Calu3 (cell line): ENCODE results near the gene NUPR1. TPM values are rescaled to one million over a fixed set of nuclear protein-coding genes. Genes with fewer than 3 reads are reported as not detected.
"Not testable (repeated sequence)": the region's sequence is repeated elsewhere in the genome, so short reads cannot be mapped to it uniquely, and the experiment has no call there.

Experiments used
- BruUV-seq: library from RNA; stranded (reverse); fragments of 400-500 nt; replicated peaks from 2 replicates; lab custom pipeline; 2021; lab: Mats Ljungman, UMichigan
- CTCF ChIA-PET: fragments of 300-600 bp; sonication (Branson Sonifier 250); formaldehyde crosslinking; loops from one replicate; lab custom pipeline; 2022; ENCODE audit warnings: antibody characterized with exemption; lab: Charles Lee
- DNase-seq: peaks from one replicate; pipeline ENCODE4 v3.0.0; 2022
- H3K27ac Mint-ChIP-seq: one replicate; pipeline ENCODE4 v1.8.0; 2022; ENCODE audit warnings: mixed read lengths; ENCODE audit not compliant: unreplicated experiment
- H3K27me3 Mint-ChIP-seq: one replicate; pipeline ENCODE4 v1.8.0; 2022; ENCODE audit warnings: mixed read lengths; ENCODE audit not compliant: unreplicated experiment
- H3K36me3 Mint-ChIP-seq: one replicate; pipeline ENCODE4 v1.8.0; 2022; ENCODE audit warnings: mild to moderate bottlenecking, moderate library complexity, mixed read lengths; ENCODE audit not compliant: insufficient read depth, unreplicated experiment
- H3K4me1 Mint-ChIP-seq: one replicate; pipeline ENCODE4 v1.8.0; 2022; ENCODE audit warnings: mild to moderate bottlenecking, low read depth, mixed read lengths; ENCODE audit not compliant: unreplicated experiment
- H3K4me3 Mint-ChIP-seq: one replicate; pipeline ENCODE4 v1.8.0; 2022; ENCODE audit warnings: mild to moderate bottlenecking, low read depth, moderate library complexity, mixed read lengths; ENCODE audit not compliant: unreplicated experiment
- H3K9me3 Mint-ChIP-seq: one replicate; pipeline ENCODE4 v1.8.0; 2022; ENCODE audit warnings: low read depth, mixed read lengths; ENCODE audit not compliant: unreplicated experiment
- intact Hi-C: fragments of 100-400 bp; cut with micrococcal nuclease; formaldehyde crosslinking; loops from one replicate; pipeline ENCODE4 v1.10.0; 2022; ENCODE audit not compliant: unreplicated experiment
- total RNA-seq: library from RNA; stranded (reverse); gene quantifications from 2 replicates; pipeline ENCODE4 v1.2.3, GENCODE V29; 2022
- TF ChIP-seq, protein P1 (sequence below): fragments of 200-600 bp; IDR thresholded peaks from one replicate; pipeline ENCODE4 v1.8.0; 2022; ENCODE audit warnings: antibody characterized with exemption; ENCODE audit not compliant: unreplicated experiment

Gene NUPR1
- total RNA-seq, 1 experiment from 2014 or later = 0.73 TPM

DNA sequence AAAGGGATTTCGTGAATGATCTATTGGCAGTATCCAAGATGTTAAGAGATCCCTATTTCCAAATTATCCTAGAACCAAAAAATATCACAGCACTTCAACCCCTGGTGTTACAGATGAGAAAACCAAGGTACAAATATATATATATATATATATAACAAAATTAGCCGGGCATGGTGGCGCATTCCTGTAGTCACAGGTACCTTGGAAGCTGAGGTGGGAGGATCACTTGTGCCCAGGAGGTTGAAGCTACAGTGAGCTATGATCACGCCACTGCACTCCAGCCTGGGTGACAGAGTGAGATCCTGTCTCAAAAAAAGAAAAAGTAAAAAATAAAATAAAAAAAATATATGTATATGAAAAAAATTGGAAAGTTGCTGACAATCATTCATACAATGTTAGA lies 46.3 kb downstream of the NUPR1 start:
- no peak overlapping the region for H3K4me3 Mint-ChIP-seq
- BruUV-seq = no TSS peak
- no peaks in the 10 kb centered on the region for H3K9me3 Mint-ChIP-seq
- TF ChIP-seq, protein P1, sequence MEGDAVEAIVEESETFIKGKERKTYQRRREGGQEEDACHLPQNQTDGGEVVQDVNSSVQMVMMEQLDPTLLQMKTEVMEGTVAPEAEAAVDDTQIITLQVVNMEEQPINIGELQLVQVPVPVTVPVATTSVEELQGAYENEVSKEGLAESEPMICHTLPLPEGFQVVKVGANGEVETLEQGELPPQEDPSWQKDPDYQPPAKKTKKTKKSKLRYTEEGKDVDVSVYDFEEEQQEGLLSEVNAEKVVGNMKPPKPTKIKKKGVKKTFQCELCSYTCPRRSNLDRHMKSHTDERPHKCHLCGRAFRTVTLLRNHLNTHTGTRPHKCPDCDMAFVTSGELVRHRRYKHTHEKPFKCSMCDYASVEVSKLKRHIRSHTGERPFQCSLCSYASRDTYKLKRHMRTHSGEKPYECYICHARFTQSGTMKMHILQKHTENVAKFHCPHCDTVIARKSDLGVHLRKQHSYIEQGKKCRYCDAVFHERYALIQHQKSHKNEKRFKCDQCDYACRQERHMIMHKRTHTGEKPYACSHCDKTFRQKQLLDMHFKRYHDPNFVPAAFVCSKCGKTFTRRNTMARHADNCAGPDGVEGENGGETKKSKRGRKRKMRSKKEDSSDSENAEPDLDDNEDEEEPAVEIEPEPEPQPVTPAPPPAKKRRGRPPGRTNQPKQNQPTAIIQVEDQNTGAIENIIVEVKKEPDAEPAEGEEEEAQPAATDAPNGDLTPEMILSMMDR = no peak
- DNase-seq = no peak
- CTCF ChIA-PET = interaction anchor here (0.7 kb wide), 3 partner anchors 11 to 58 kb away, joined by 3 to 7 read pairs (median 3); no protein-coding TSS in a partner anchor
- H3K27me3 Mint-ChIP-seq = peaks cover 33% of the 10 kb centered on the region
- intact Hi-C loops = no loop called here
- H3K36me3 Mint-ChIP-seq = peaks cover 43% of the 10 kb centered on the region
- no peaks in the 10 kb centered on the region for H3K4me1 Mint-ChIP-seq
- no peak overlapping the region for H3K27ac Mint-ChIP-seq

DNA sequence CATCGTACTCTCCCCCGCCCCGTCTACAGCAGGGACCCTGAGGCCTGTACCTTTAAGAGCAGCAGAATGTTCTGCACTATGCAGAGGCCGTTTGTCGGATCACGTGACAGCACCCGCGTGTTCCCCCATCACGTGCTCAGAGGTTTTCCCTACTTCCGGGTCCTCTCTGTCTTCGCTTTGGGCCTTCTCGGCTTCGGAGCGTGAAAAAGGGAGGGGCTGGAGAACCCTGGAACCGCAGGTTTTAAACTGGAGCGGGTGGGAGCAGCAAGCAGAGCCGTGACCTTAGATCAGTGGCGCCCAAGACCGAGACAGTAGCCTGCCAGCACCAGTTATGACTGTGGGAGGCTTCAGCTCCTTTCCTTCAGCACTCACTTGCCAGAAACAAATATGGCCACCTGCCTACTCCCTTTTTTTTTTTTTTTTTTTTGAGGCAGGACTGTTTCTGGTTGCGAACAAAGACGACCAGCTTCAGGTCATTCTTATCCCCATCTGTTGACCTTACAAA lies 46.8 kb downstream of the NUPR1 start, which contains the start of gene CLN3:
Gene CLN3, minus strand, starts transcription at position 105 of the 505 bp plus-strand sequence. CDS start 315 bp downstream, outside the sequence.
- TF ChIP-seq, protein P1 = no peak
- CTCF ChIA-PET = interaction anchor here (0.6 to 0.7 kb wide), 5 partner anchors 11 to 1707 kb away, joined by 3 to 7 read pairs (median 3); no protein-coding TSS in a partner anchor
- peaks cover 48% of the 10 kb centered on the region for H3K36me3 Mint-ChIP-seq
- H3K27me3 Mint-ChIP-seq = peaks cover 28% of the 10 kb centered on the region
- H3K4me1 Mint-ChIP-seq = no peaks in the 10 kb centered on the region
- peak within 1 kb of the TSS; percentile 98 for H3K27ac Mint-ChIP-seq
- H3K4me3 Mint-ChIP-seq = peak within 1 kb of the TSS; percentile 84
- no peaks in the 10 kb centered on the region for H3K9me3 Mint-ChIP-seq
- BruUV-seq = TSS peak; percentile 63
- intact Hi-C loops = no loop called here
- DNase-seq = peak; percentile 91

DNA sequence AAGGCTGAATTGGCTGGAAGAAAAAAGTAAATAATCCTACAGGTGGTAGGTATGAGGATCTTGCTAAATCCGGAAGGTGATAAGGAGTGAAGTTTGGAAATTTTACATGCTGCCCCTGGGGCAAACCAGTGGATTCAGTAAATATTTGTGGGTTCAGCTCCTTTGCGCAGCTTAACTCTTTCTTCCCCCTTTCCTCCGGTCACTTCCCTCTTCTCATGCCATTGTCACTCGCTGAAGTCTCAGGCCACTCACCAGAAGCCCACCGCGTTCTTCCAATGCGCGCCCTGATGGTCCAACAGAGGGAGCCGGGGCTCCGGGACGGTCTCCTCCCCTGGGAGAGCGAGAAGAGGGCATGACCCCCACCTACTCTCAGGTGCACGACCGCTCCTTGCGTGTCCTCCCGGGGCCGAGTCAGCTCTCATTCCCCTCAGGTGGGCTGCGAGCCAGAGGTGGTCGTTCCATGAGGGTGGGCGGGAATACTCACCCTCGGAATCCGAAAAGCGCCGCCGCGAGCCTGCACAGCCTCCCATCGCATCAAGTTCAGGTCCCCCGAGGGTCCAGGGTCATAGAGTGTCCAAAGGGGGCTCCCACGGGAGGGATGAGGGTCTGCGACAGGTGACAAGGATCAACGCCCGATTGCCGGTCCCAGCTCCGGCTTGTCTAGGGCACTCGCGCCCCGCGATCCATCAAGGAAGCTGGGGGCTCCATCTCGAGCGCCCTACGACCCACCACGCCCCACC lies 47.4 kb downstream of the NUPR1 start:
- peak overlapping the region; percentile 98 for H3K27ac Mint-ChIP-seq
- CTCF ChIA-PET = interaction anchor here (0.6 to 1.4 kb wide), 7 partner anchors 9 to 1706 kb away, joined by 3 to 7 read pairs (median 4); no protein-coding TSS in a partner anchor
- peak overlapping the region; percentile 84 for H3K4me3 Mint-ChIP-seq
- peaks cover 50% of the 10 kb centered on the region for H3K36me3 Mint-ChIP-seq
- DNase-seq = peak; percentile 45
- H3K9me3 Mint-ChIP-seq = no peaks in the 10 kb centered on the region
- H3K27me3 Mint-ChIP-seq = peaks cover 22% of the 10 kb centered on the region
- TF ChIP-seq, protein P1 = no peak
- no TSS peak for BruUV-seq
- intact Hi-C loops = no loop called here
- no peaks in the 10 kb centered on the region for H3K4me1 Mint-ChIP-seq

DNA sequence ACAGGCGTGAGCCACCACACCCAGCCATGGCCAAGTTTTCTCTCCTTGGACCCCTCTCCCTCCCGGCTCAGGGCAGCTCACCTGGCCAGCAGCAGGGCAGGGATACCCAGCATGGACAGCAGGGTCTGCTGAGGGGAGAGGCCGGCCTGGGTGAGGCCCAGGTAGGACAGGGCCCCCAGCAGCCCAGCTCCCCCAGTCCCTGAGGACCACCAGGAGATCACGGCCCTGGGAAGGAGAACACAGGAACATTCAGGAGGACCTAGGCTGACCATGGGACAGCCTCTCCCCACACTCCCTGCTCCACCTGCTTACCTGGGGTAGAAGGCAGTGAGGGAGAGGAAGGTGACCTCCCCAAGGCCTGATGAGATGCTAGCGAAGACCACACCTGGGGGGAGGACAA lies 52.5 kb downstream of the NUPR1 start:
- Mint-ChIP-seq H3K4me1 (no peaks in the 10 kb centered on the region), H3K4me3 (no peak overlapping the region), H3K9me3 (no peaks in the 10 kb centered on the region), H3K27me3 (no peaks in the 10 kb centered on the region), H3K27ac (no peak overlapping the region), H3K36me3 (peaks cover 39% of the 10 kb centered on the region)
- no peak for DNase-seq
- BruUV-seq = no TSS peak
- TF ChIP-seq, protein P1 = no peak
- CTCF ChIA-PET = no interaction called here
- intact Hi-C loops = no loop called here

DNA sequence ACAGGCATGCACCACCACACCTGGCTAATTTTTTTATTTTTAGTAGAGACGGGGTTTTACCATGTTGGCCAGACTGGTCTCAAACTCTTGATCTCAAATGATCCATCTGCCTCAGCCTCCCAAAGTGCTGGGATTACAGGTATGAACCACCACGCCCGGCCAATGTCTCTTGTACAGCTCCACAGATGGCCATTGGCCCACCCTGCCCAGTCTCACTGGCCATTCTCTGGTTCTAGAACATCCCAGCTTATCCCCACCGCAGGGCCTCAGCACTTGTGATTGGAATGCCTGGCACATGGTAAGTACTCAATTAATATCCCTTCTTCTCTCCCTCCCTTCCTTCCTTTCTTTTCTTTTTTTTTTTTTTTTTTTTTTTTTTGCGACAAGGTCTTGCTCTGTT lies 55.4 kb downstream of the NUPR1 start:
- H3K9me3 Mint-ChIP-seq, H3K4me1 Mint-ChIP-seq, DNase-seq, H3K4me3 Mint-ChIP-seq, H3K27me3 Mint-ChIP-seq, BruUV-seq, intact Hi-C loops, H3K27ac Mint-ChIP-seq: not testable (repeated sequence)
- H3K36me3 Mint-ChIP-seq = peaks cover 18% of the 10 kb centered on the region
- CTCF ChIA-PET = interaction anchor here (0.6 kb wide), 1 partner anchor 1383 kb away, joined by 3 read pairs; no protein-coding TSS in a partner anchor
